ENCODE results near the gene SCYGR7.

DNA sequence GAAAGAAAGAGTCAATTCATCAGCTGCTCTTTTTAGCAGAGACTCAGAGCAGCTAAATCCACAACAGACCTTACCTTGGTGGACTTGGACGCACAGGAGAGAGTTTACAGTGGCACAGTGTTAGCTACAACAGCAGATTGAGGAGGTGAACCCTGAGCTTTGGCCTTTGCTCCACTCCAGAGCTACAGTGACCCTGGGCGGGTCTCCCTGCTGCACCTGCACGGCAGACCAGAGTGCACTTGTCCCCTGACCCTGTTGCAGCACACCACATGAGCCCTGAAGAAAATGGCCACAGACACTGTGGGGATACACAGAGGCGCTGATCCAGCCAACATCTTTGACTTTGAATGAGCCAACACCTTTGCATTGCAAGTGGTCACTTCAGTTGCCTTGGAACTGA is 21.3 kb upstream of the SCYGR7 start:
- TF ChIP-seq, protein P1, sequence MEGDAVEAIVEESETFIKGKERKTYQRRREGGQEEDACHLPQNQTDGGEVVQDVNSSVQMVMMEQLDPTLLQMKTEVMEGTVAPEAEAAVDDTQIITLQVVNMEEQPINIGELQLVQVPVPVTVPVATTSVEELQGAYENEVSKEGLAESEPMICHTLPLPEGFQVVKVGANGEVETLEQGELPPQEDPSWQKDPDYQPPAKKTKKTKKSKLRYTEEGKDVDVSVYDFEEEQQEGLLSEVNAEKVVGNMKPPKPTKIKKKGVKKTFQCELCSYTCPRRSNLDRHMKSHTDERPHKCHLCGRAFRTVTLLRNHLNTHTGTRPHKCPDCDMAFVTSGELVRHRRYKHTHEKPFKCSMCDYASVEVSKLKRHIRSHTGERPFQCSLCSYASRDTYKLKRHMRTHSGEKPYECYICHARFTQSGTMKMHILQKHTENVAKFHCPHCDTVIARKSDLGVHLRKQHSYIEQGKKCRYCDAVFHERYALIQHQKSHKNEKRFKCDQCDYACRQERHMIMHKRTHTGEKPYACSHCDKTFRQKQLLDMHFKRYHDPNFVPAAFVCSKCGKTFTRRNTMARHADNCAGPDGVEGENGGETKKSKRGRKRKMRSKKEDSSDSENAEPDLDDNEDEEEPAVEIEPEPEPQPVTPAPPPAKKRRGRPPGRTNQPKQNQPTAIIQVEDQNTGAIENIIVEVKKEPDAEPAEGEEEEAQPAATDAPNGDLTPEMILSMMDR (IDR thresholded peaks at IDR 0.05) = no peak
- no peak for TF ChIP-seq POLR2A (IDR thresholded peaks at IDR 0.05)

All from uterus (tissue), 2 donors.